Osteocyte (in vitro differentiated cells): ENCODE results near the gene LYST. TPM values are rescaled to one million over a fixed set of nuclear protein-coding genes. Genes with fewer than 3 reads are reported as not detected.
"Not testable (repeated sequence)": the region's sequence is repeated elsewhere in the genome, so short reads cannot be mapped to it uniquely, and the experiment has no call there.

Source experiments
- DNase-seq: peaks from one replicate; pipeline ENCODE4 v3.0.0; 2021; ENCODE audit warnings: mixed read lengths; ENCODE audit not compliant: unreplicated experiment; ENCODE audit errors: extremely low spot score
- H3K27ac Mint-ChIP-seq: one replicate; pipeline ENCODE4 v1.8.0; 2021; ENCODE audit warnings: mild to moderate bottlenecking, mixed read lengths; ENCODE audit not compliant: unreplicated experiment
- H3K27me3 Mint-ChIP-seq: one replicate; pipeline ENCODE4 v1.8.0; 2021; ENCODE audit warnings: mixed read lengths; ENCODE audit not compliant: unreplicated experiment
- H3K36me3 Mint-ChIP-seq: one replicate; pipeline ENCODE4 v1.8.0; 2021; ENCODE audit warnings: mixed read lengths; ENCODE audit not compliant: unreplicated experiment
- H3K4me1 Mint-ChIP-seq: one replicate; pipeline ENCODE4 v1.8.0; 2021; ENCODE audit warnings: mixed read lengths; ENCODE audit not compliant: unreplicated experiment
- H3K4me3 Mint-ChIP-seq: one replicate; pipeline ENCODE4 v1.8.0; 2021; ENCODE audit warnings: mild to moderate bottlenecking, moderate library complexity, mixed read lengths; ENCODE audit not compliant: unreplicated experiment
- H3K9me3 Mint-ChIP-seq: one replicate; pipeline ENCODE4 v1.8.0; 2021; ENCODE audit warnings: mixed read lengths; ENCODE audit not compliant: unreplicated experiment
- CTCF ChIP-seq: fragments of 200-600 bp; sonication (generic); IDR thresholded peaks from 2 replicates; pipeline ENCODE4 v1.5.0; 2021; ENCODE audit warnings: antibody characterized with exemption, mild to moderate bottlenecking, moderate library complexity
- total RNA-seq: library from RNA; stranded (reverse); gene quantifications from 2 replicates; pipeline ENCODE4 v1.2.1, GENCODE V29; 2021

The LYST gene
- total RNA-seq, 1 donor from 2014 or later: 21.7 TPM

DNA sequence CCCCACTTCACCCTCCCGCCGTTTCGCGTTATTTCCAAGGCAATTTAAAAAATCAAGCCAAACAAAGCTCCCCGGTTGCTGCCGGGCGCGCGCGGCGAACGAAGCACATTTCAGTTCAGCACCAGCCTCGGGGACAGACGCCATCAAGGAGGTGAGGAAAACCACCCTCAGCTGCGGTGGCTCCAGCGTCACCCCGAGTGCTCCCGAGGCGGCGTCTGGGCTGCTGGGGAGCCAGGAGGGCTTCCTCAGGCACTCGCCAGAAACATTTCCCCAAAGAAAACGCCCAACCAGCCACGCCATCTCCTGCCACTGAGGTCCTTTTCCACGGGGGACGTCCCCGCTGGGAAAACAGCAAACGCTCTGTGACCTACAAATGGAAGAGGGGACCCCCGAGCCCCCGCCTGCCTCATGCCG lies 217.7 kb downstream of the LYST start:
- Mint-ChIP-seq H3K4me1 (peaks cover 18% of the 10 kb centered on the region), H3K27ac (peak overlapping the region; percentile 61), H3K27me3 (peaks cover 53% of the 10 kb centered on the region), H3K4me3 (peak overlapping the region; percentile 86), H3K36me3 (peaks cover 2% of the 10 kb centered on the region), H3K9me3 (no peaks in the 10 kb centered on the region)
- peak; percentile 85 for DNase-seq
- no peak for TF ChIP-seq CTCF

GRCh38 chr1:235648407-235648907 lies 218.2 kb downstream of the LYST start:
- TF ChIP-seq CTCF: no peak
- H3K27ac Mint-ChIP-seq: no peak overlapping the region
- H3K36me3 Mint-ChIP-seq: peaks cover 2% of the 10 kb centered on the region
- DNase-seq: peak; percentile 77
- H3K27me3 Mint-ChIP-seq: peaks cover 50% of the 10 kb centered on the region
- peak overlapping the region; percentile 86 for H3K4me3 Mint-ChIP-seq
- peaks cover 18% of the 10 kb centered on the region for H3K4me1 Mint-ChIP-seq
- no peaks in the 10 kb centered on the region for H3K9me3 Mint-ChIP-seq

DNA sequence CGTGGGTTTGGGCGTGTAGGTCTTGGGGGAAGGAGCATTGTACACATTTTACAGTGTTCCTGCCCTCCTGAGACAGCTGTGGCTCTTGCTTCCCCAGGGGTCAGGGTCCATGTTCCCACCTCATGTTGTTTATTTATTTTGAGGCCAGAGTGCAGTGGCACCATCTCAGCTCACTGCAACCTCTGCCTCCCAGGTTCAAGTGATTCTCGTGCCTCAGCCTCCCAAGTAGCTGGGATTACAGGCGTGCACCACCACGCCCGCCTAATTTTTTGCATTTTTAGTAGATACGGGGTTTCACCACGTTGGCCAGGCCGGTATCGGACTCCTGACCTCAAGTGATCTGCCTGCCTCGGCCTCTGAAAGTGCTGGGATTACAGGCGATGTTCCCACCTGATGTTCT lies 219.2 kb downstream of the LYST start:
- peaks cover 20% of the 10 kb centered on the region for H3K4me1 Mint-ChIP-seq

DNA sequence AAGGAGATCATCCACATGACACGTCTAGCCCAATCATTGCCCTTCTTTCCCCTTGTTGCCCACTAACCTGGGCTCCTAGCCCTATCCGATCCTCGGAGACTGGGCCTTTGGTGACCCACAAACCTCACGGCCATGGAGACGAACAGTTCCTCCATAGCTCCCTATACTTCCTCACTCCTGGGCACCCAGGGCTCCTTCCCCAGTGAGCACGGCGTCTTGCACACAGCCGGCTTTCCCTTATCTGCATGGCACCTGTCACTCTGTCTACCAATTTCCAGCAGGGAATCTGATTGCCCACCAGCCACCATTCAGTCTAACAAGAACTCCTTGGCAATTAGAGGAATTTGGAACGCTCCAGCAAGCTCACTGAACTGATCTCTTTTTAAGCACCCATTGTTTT lies 220.2 kb downstream of the LYST start:
- TF ChIP-seq CTCF: no peak
- peak; percentile 64 for DNase-seq
- H3K4me1 Mint-ChIP-seq: peaks cover 27% of the 10 kb centered on the region
- H3K9me3 Mint-ChIP-seq: no peaks in the 10 kb centered on the region
- H3K36me3 Mint-ChIP-seq: peaks cover 4% of the 10 kb centered on the region
- H3K4me3 Mint-ChIP-seq: no peak overlapping the region
- H3K27ac Mint-ChIP-seq: no peak overlapping the region
- H3K27me3 Mint-ChIP-seq: peaks cover 37% of the 10 kb centered on the region

More for the DNA sequence above, 219.2 kb downstream of the LYST start:
- H3K9me3 Mint-ChIP-seq, H3K27ac Mint-ChIP-seq, H3K4me3 Mint-ChIP-seq, H3K36me3 Mint-ChIP-seq: not testable (repeated sequence)
- peak; percentile 36 for DNase-seq
- H3K27me3 Mint-ChIP-seq: peaks cover 43% of the 10 kb centered on the region

DNA sequence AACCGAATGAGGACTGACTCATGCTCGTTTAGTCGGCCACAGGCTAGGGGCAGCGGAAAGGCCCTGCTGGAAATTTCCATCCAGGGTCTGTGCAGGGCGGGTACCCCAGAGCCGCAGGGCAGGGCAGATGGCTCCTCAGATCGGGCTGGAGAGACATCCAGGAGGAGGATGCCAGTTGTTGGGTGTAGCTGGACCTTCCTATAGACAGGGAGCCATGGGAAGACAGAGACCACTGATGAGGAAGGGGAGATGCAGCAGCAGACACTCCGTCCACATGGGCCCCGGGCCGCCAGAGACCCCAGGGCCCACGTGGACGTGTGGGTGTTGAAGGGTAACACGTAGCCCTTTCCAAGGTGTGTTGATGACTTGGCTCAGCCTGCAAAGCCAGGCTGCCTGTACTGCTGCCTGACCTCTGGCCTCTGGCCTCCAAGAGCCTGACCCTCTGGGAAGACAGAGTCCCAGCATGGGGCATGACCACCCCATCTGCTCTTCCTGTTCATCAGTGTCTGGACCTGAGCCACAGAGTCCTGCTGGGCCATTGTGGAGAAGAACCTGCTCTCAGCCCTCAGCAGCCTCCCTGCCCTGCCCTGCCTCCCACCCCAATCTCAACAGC lies 221.9 kb downstream of the LYST start:
- Mint-ChIP-seq H3K27me3 (peaks cover 28% of the 10 kb centered on the region), H3K36me3 (peaks cover 2% of the 10 kb centered on the region), H3K4me1 (peaks cover 22% of the 10 kb centered on the region), H3K27ac (no peak overlapping the region), H3K9me3 (no peaks in the 10 kb centered on the region), H3K4me3 (no peak overlapping the region)
- TF ChIP-seq CTCF: no peak
- DNase-seq: peak; percentile 78
